ENCODE data around the gene ATXN1. TPM values are rescaled to one million over a fixed set of nuclear protein-coding genes. Genes with fewer than 3 reads are reported as not detected.

Gene ATXN1
- total RNA-seq, 1 experiment from 2014 or later = 16.5 TPM

DNA sequence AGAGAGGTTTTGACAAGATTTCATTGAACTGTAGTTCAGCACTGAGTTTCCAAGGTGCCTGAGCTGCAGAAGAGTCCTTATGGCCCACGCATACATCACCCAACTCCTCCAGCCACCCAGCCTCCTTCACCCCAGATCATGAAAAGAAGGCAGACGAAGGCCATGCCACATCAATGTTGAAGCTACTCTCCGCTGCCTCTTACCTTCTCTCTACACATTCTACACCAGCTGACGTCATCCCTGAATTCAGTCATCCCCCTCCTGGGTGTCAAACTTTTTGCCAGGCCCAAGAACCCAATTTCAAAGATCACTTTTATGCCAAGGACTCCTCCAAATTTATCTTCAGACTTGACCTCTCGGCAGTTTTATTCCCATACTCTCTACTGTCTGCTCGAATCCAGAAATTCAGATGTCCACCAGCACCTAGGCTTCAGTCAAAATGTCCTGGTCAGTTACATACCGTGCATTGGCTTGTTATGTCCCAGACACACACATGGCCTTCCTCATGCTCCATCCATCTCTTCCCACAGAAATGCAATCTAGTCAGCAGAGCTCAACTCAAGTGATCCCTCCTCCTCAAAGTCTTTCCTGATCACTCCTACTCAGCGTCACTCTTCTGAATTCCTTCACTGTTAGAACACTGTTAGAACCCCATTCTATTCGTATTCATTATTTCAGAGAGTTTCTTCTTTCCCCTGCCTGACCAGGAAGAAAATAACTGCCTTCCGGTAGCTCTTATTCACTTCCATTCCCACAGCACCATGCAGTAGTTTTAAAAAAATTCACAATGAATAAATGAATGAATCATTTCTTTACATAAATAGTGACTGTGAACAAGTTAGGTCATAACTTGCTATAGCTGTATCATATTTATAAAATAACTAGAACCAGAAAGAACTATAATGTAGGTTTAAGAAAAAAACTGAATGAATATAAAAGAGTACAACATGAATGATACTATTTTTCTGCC lies 11.5 kb downstream of the ATXN1 start:
- TF ChIP-seq, protein P1, sequence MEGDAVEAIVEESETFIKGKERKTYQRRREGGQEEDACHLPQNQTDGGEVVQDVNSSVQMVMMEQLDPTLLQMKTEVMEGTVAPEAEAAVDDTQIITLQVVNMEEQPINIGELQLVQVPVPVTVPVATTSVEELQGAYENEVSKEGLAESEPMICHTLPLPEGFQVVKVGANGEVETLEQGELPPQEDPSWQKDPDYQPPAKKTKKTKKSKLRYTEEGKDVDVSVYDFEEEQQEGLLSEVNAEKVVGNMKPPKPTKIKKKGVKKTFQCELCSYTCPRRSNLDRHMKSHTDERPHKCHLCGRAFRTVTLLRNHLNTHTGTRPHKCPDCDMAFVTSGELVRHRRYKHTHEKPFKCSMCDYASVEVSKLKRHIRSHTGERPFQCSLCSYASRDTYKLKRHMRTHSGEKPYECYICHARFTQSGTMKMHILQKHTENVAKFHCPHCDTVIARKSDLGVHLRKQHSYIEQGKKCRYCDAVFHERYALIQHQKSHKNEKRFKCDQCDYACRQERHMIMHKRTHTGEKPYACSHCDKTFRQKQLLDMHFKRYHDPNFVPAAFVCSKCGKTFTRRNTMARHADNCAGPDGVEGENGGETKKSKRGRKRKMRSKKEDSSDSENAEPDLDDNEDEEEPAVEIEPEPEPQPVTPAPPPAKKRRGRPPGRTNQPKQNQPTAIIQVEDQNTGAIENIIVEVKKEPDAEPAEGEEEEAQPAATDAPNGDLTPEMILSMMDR (IDR thresholded peaks at IDR 0.05; ENCODE audit: unreplicated experiment) = no peak
- DNase-seq (ENCODE audit: unreplicated experiment) = no peak
- no peak overlapping the region for H3K27ac Mint-ChIP-seq (ENCODE audit: low read depth, unreplicated experiment)
- no peak overlapping the region for H3K4me3 Mint-ChIP-seq (ENCODE audit: unreplicated experiment)
- no peaks in the 10 kb centered on the region for H3K27me3 Mint-ChIP-seq (ENCODE audit: insufficient read depth, unreplicated experiment)
- intact Hi-C loops (cut with micrococcal nuclease) = no loop called here
- CTCF ChIA-PET = interaction anchor here (0.5 to 1.4 kb wide), 3 partner anchors 9 to 239 kb away, joined by 3 to 5 read pairs (median 4); no protein-coding TSS in a partner anchor
- no TSS peak for BruUV-seq (replicated peaks)
- H3K36me3 Mint-ChIP-seq (ENCODE audit: insufficient read depth, unreplicated experiment) = no peaks in the 10 kb centered on the region
- peaks cover 36% of the 10 kb centered on the region for H3K4me1 Mint-ChIP-seq (ENCODE audit: insufficient read depth, unreplicated experiment)
- POLR2A ChIA-PET = interaction anchor here (0.6 to 1.6 kb wide), 7 partner anchors 11 to 73 kb away, joined by 3 to 6 read pairs (median 4); partner anchors contain the start of gene ATXN1
- H3K9me3 Mint-ChIP-seq (ENCODE audit: unreplicated experiment) = no peaks in the 10 kb centered on the region

DNA sequence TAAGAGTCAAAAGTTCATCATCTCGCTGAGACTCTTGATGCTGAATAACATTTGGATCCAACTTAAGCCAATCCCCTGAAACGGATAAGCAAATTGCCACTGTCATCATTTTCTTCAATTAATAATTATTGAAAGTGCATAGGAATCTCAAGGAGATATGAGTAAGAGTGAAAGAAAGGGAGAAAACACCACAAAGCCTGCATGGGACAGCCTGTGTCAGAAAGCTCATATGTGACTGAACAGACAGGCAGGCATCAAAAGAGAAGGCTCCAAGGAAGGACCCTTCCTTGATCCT lies 13.3 kb downstream of the ATXN1 start:
- BruUV-seq (replicated peaks) = no TSS peak
- ChIA-PET POLR2A (interaction anchor here (1.0 to 5.4 kb wide), 5 partner anchors 11 to 200 kb away, joined by 4 to 33 read pairs (median 7); partner anchors contain the start of gene ATXN1), CTCF (interaction anchor here (0.6 to 2.2 kb wide), 5 partner anchors 9 to 471 kb away, joined by 3 to 10 read pairs (median 4); no protein-coding TSS in a partner anchor)
- Mint-ChIP-seq H3K4me1 (ENCODE audit: insufficient read depth, unreplicated experiment) (peaks cover 36% of the 10 kb centered on the region), H3K4me3 (ENCODE audit: unreplicated experiment) (no peak overlapping the region), H3K27ac (ENCODE audit: low read depth, unreplicated experiment) (no peak overlapping the region), H3K36me3 (ENCODE audit: insufficient read depth, unreplicated experiment) (no peaks in the 10 kb centered on the region), H3K27me3 (ENCODE audit: insufficient read depth, unreplicated experiment) (no peaks in the 10 kb centered on the region), H3K9me3 (ENCODE audit: unreplicated experiment) (no peaks in the 10 kb centered on the region)
- DNase-seq (ENCODE audit: unreplicated experiment) = no peak
- intact Hi-C loops (cut with micrococcal nuclease) = no loop called here
- TF ChIP-seq, protein P1 (IDR thresholded peaks at IDR 0.05; ENCODE audit: unreplicated experiment) = no peak

DNA sequence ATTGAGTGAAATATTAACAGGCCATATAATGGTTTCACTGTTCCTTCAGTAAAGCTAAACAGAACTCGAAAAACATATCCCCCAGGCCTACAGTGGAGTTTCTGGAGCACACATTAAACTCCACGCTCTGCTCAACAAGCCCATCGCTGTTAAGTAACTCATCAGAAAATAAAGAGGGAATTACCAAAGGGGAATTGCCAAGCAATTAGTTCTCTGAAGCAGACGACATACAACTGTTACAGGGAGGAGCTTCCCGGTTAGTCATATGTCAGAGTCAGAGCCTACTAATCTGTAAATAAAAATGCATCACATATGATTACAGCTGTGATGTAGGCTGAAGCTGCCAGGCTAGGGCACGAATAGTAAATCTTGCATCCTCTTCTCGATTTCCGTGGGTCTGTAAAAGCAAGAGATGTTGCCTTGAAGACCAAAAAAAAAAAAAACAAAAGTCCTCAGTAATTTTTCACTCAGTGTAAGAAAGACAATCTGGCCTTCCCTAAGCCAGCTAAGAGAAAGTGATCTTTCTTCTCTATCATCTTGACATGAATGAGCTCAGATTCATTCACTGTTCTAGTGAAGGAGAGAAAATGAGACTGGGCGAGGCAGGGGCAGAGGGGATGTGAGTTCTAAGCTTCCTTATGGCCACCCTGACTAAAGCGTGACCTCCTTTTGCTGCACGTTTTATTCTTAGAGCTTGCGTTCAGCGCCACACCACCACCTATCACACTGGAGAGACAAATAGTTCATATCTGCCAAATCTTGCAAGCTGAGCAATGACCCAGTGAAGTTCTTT lies 13.8 kb downstream of the ATXN1 start:
- H3K9me3 Mint-ChIP-seq (ENCODE audit: unreplicated experiment) = no peaks in the 10 kb centered on the region
- H3K36me3 Mint-ChIP-seq (ENCODE audit: insufficient read depth, unreplicated experiment) = no peaks in the 10 kb centered on the region
- no peaks in the 10 kb centered on the region for H3K27me3 Mint-ChIP-seq (ENCODE audit: insufficient read depth, unreplicated experiment)
- intact Hi-C loops (cut with micrococcal nuclease) = no loop called here
- CTCF ChIA-PET = interaction anchor here (0.6 to 2.2 kb wide), 6 partner anchors 9 to 471 kb away, joined by 3 to 10 read pairs (median 4); no protein-coding TSS in a partner anchor
- peak overlapping the region; percentile 43 for H3K27ac Mint-ChIP-seq (ENCODE audit: low read depth, unreplicated experiment)
- peaks cover 33% of the 10 kb centered on the region for H3K4me1 Mint-ChIP-seq (ENCODE audit: insufficient read depth, unreplicated experiment)
- POLR2A ChIA-PET = interaction anchor here (1.0 to 5.4 kb wide), 9 partner anchors 11 to 200 kb away, joined by 3 to 33 read pairs (median 7); partner anchors contain the start of gene ATXN1
- DNase-seq (ENCODE audit: unreplicated experiment) = no peak
- H3K4me3 Mint-ChIP-seq (ENCODE audit: unreplicated experiment) = no peak overlapping the region
- no TSS peak for BruUV-seq (replicated peaks)
- TF ChIP-seq, protein P1 (IDR thresholded peaks at IDR 0.05; ENCODE audit: unreplicated experiment) = no peak
